ENCODE results near the gene FAAP100. TPM values are rescaled to one million over a fixed set of nuclear protein-coding genes. Genes with fewer than 3 reads are reported as not detected.

Gene FAAP100
- polyA plus RNA-seq, 1 of the 3 experiments (the other 2 are of a cell fraction) = 18.9 TPM

- Histone ChIP-seq H3K9me2 (no peaks in the 10 kb centered on the region), H3K27ac (ENCODE audit: low read depth in 2 of 2, low read length in 1 of 2) (no peak within 1 kb of the TSS), H3F3A (replicated peaks; ENCODE audit: insufficient read depth) (peaks cover 9% of the 10 kb centered on the region), H3K4me3 (ENCODE audit: low read depth in 2 of 2, low read length in 1 of 2) (no peak within 1 kb of the TSS), H3K79me2 (ENCODE audit: insufficient read depth) (no peaks in the 10 kb centered on the region), H2AFZ (ENCODE audit: low read depth) (no peak within 1 kb of the TSS), H3K36me3 (replicated peaks in 1 of 2; ENCODE audit: control insufficient read depth in 1 of 2, insufficient read depth in 2 of 2, low read length in 1 of 2) (no peaks in the 10 kb centered on the region), H4K20me1 (ENCODE audit: insufficient read depth) (peaks cover 8% of the 10 kb centered on the region; the same call in 1 of the 2 replicates), H3K9ac (no peak within 1 kb of the TSS), H3K4me2 (no peak within 1 kb of the TSS), H3K9me3 (no peaks in the 10 kb centered on the region), H3K4me1 (ENCODE audit: control insufficient read depth in 1 of 2, insufficient read depth in 2 of 2, low read depth in 1 of 2, low read length in 1 of 2) (peaks cover 0 to 16% of the 10 kb centered on the region in 2 experiments; a peak in 1 of 4 replicates), H3K27me3 (ENCODE audit: insufficient read depth) (no peaks in the 10 kb centered on the region)
- 76% methylated on average over 40 of the region's 42 CpGs for WGBS (ENCODE audit: low lambda C conversion rate)
- POLR2A ChIA-PET = interaction anchor here (0.6 to 1.7 kb wide), 3 partner anchors 10 to 344 kb away, joined by 3 to 4 read pairs (median 3); no protein-coding TSS in a partner anchor
- TF ChIP-seq CTCF (IDR thresholded peaks at IDR 0.05) (no peak), EZH2phosphoT487 (IDR thresholded peaks at IDR 0.05; ENCODE audit: borderline replicate concordance, low read depth) (no peak), TEAD4 (IDR thresholded peaks at IDR 0.05; ENCODE audit: borderline replicate concordance, insufficient read depth) (no peak), NRF1 (IDR thresholded peaks at IDR 0.05; ENCODE audit: low read depth, low read length) (no peak), POLR2AphosphoS5 (IDR thresholded peaks at IDR 0.05; ENCODE audit: low read depth, low read length) (no peak), MXI1 (IDR thresholded peaks at IDR 0.05; ENCODE audit: low read depth, low read length) (no peak), EP300 (IDR thresholded peaks at IDR 0.05; ENCODE audit: borderline replicate concordance in 1 of 2, low read depth in 1 of 2, low read length in 1 of 2) (no peak), CHD2 (IDR thresholded peaks at IDR 0.05; ENCODE audit: low read length, partially characterized antibody) (no peak), GATA2 (CRISPR knock-in tag; IDR thresholded peaks at IDR 0.05) (no peak), RXRA (IDR thresholded peaks at IDR 0.05; ENCODE audit: borderline replicate concordance, low read depth) (no peak)
- no peak for DNase-seq
- CTCF ChIA-PET = interaction anchor here (1.2 to 1.7 kb wide), 2 partner anchors 10 to 19 kb away, joined by 3 read pairs; no protein-coding TSS in a partner anchor
Measured at GRCh38 chr17:81527591-81528383, 24.4 kb downstream of the FAAP100 start, which contains the start of gene FSCN2. TSS of gene FSCN2 (plus strand) at chr17:81528377. CDS start at chr17:81528532, 155 bp downstream.

DNA sequence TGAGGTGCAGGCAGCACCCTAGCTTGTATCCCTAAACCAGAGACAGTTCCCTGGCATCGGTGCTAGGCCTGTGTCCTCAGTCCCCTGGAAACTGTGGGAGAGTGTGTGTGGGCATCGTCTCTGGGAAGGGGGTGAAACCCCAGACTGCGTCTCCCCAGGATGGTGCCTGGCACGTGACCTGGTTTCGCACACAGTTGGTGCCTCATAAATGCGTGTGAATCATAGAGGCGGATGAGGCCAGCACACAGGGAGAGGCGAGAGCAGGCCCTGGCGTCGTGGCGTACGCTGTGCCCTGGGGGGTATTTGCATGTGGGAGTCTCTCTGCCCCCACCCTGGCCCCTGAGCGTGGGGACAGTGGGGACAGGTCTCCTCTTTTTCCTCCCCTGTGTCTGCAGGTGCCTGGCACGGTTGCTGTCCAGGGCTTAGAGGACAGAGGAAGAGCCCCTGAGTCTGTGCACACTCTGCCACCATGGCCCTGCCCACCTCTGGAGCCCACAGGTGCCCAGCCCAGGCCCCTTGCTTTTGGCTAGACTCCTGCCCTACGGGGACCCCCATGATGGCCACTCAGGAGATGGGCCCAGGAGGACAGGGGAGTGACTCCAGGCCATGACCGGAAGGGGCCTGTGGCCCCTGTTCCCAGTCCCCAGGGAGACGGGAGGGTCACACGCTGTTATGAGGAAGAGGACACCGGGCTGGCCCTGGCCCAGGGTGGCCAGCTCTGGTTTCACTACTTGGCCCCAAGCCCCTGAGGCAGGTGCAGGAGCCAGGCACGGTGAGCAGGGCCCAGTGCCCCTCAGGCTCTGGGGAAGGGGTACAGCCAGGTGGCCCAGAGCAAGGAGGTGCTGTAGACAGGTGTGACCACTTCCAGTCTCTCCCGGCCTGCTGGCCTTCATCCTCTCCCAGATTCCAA, 25.2 kb downstream of the FAAP100 start:
- Histone ChIP-seq H3K4me2 (no peak overlapping the region), H3K36me3 (replicated peaks in 1 of 2; ENCODE audit: control insufficient read depth in 1 of 2, insufficient read depth in 2 of 2, low read length in 1 of 2) (no peaks in the 10 kb centered on the region), H3K4me3 (ENCODE audit: low read depth in 2 of 2, low read length in 1 of 2) (no peak overlapping the region), H3K9me2 (no peaks in the 10 kb centered on the region), H2AFZ (ENCODE audit: low read depth) (no peak overlapping the region), H3K9me3 (no peaks in the 10 kb centered on the region), H3K27ac (ENCODE audit: low read depth in 2 of 2, low read length in 1 of 2) (no peak overlapping the region), H3K79me2 (ENCODE audit: insufficient read depth) (no peaks in the 10 kb centered on the region; the same call in 1 of the 2 replicates), H3K27me3 (ENCODE audit: insufficient read depth) (no peaks in the 10 kb centered on the region), H3F3A (replicated peaks; ENCODE audit: insufficient read depth) (peaks cover 12% of the 10 kb centered on the region), H3K4me1 (ENCODE audit: control insufficient read depth in 1 of 2, insufficient read depth in 2 of 2, low read depth in 1 of 2, low read length in 1 of 2) (peaks cover 0 to 16% of the 10 kb centered on the region in 2 experiments; a peak in 1 of 4 replicates), H3K9ac (no peak overlapping the region), H4K20me1 (ENCODE audit: insufficient read depth) (peaks cover 16% of the 10 kb centered on the region)
- no peak for DNase-seq
- CTCF ChIA-PET = interaction anchor here (1.2 to 1.3 kb wide), 2 partner anchors 11 to 274 kb away, joined by 3 read pairs; no protein-coding TSS in a partner anchor
- WGBS (ENCODE audit: low lambda C conversion rate) = 90% methylated on average over 15 of the region's 21 CpGs
- POLR2A ChIA-PET = interaction anchor here (0.6 to 1.7 kb wide), 2 partner anchors 9 to 345 kb away, joined by 3 to 4 read pairs; no protein-coding TSS in a partner anchor
- TF ChIP-seq RAD21 (IDR thresholded peaks at IDR 0.05; ENCODE audit: low read length) (no peak), SIN3A (IDR thresholded peaks at IDR 0.05; ENCODE audit: borderline replicate concordance, low read depth, low read length) (no peak)
